PC-9 (cell line): ENCODE data around the gene SMG6. TPM values are rescaled to one million over a fixed set of nuclear protein-coding genes. Genes with fewer than 3 reads are reported as not detected.

Experiments used
- BruUV-seq: library from RNA; stranded (reverse); fragments of 400-500 nt; replicated peaks from 2 replicates; lab custom pipeline; 2021; lab: Mats Ljungman, UMichigan
- CTCF ChIA-PET: fragments of 300-600 bp; sonication (Branson Sonifier 250); formaldehyde crosslinking; loops from one replicate; lab custom pipeline; 2022; ENCODE audit warnings: antibody characterized with exemption; lab: Charles Lee
- POLR2A ChIA-PET: fragments of 300-600 bp; sonication (Branson Sonifier 250); formaldehyde crosslinking; loops from one replicate; lab custom pipeline; 2022; ENCODE audit warnings: antibody characterized with exemption; ENCODE audit not compliant: unreplicated experiment; lab: Charles Lee
- DNase-seq, 2 experiments: peaks; one replicate each; pipeline versions ENCODE4 v3.0.0 to v3.0.0-alpha.2; 2015 to 2022; ENCODE audit warnings: mixed read lengths in 1 of 2
- H2AFZ ChIP-seq: fragments of 200-600 bp; sonication (generic); 2 replicates; pipeline ENCODE4 v1.8.1; 2017; ENCODE audit warnings: antibody characterized with exemption
- H3F3A ChIP-seq: fragments of 200-600 bp; sonication (generic); 2 replicates; pipeline ENCODE4 v1.8.1; 2017; ENCODE audit warnings: antibody characterized with exemption, mild to moderate bottlenecking, low read depth; ENCODE audit not compliant: insufficient read depth
- H3K27ac ChIP-seq: fragments of 200-600 bp; sonication (generic); 2 replicates; pipeline ENCODE4 v1.6.1; 2016; ENCODE audit warnings: mixed run types
- H3K27me3 ChIP-seq: fragments of 200-600 bp; sonication (generic); 2 replicates; pipeline ENCODE4 v1.6.1; 2016; ENCODE audit warnings: low read depth, mixed run types; ENCODE audit not compliant: insufficient read depth
- H3K36me3 ChIP-seq: fragments of 200-600 bp; sonication (generic); 2 replicates; pipeline ENCODE4 v1.6.1; 2016; ENCODE audit warnings: low read depth, mixed run types
- H3K4me1 ChIP-seq: fragments of 200-600 bp; sonication (generic); replicated peaks from 2 replicates; pipeline ENCODE4 v1.6.1; 2016; ENCODE audit warnings: mixed run types; ENCODE audit not compliant: insufficient read depth
- H3K4me2 ChIP-seq: fragments of 200-600 bp; sonication (generic); 2 replicates; pipeline ENCODE4 v1.6.1; 2017; ENCODE audit warnings: mixed run types
- H3K4me3 ChIP-seq: fragments of 200-600 bp; sonication (generic); 2 replicates; pipeline ENCODE4 v1.6.1; 2016; ENCODE audit warnings: mixed run types
- H3K79me2 ChIP-seq: fragments of 200-600 bp; sonication (generic); 2 replicates; pipeline ENCODE4 v1.6.1; 2017; ENCODE audit warnings: low read depth, mixed run types
- H3K9me2 ChIP-seq: fragments of 200-600 bp; sonication (generic); 2 replicates; pipeline ENCODE4 v1.8.1; 2017; ENCODE audit warnings: mild to moderate bottlenecking; ENCODE audit not compliant: insufficient read depth
- H3K9me3 ChIP-seq: fragments of 200-600 bp; sonication (generic); 2 replicates; pipeline ENCODE4 v1.8.1; 2016; ENCODE audit warnings: low read depth; ENCODE audit not compliant: insufficient read depth
- H4K20me1 ChIP-seq: fragments of 200-600 bp; sonication (generic); 2 replicates; pipeline ENCODE4 v1.8.1; 2017; ENCODE audit not compliant: insufficient read depth
- EZH2 ChIP-seq: fragments of 200-600 bp; sonication (generic); IDR thresholded peaks from 2 replicates; pipeline ENCODE4 v1.8.0; 2017; ENCODE audit warnings: antibody characterized with exemption, low read depth
- intact Hi-C: fragments of 100-400 bp; cut with micrococcal nuclease; formaldehyde crosslinking; loops from one replicate; pipeline ENCODE4 v1.10.0; 2022; ENCODE audit not compliant: unreplicated experiment
- total RNA-seq: library from RNA; stranded (reverse); gene quantifications from 2 replicates; pipeline ENCODE4 v1.2.3, GENCODE V29; 2021
- TF ChIP-seq, protein P1 (sequence below): fragments of 200-600 bp; sonication (generic); conservative IDR thresholded peaks from 2 replicates; pipeline ENCODE4 v1.6.1; 2017; ENCODE audit warnings: mixed run types, antibody characterized with exemption, mild to moderate bottlenecking, moderate library complexity

The SMG6 gene
- total RNA-seq, 1 experiment from 2014 or later, result 43.1 TPM

DNA sequence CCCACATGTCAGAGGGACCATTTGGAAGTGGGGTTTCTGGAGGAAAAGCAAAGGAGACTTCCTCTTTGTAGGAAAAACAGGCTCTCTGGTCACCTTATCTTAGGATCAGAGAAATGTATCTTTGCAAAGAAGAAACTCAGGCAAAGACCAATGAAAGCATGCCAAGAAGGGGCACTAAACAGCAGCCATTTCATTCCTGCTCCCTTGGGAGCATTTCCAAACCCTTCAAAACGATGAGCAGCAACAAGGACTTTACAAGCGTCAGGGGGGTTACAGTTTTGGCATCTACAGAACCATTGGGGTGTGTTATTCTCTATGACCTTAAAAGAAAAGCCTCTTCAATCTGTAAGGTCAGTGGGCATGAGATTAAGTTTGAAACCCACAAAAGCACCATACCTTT, 122.8 kb downstream of the SMG6 start:
- Histone ChIP-seq H4K20me1 (no peaks in the 10 kb centered on the region; the same call in 1 of the 2 replicates), H3K9me2 (no peaks in the 10 kb centered on the region), H3K4me2 (no peak overlapping the region), H3K79me2 (no peaks in the 10 kb centered on the region), H3F3A (no peaks in the 10 kb centered on the region), H3K9me3 (no peaks in the 10 kb centered on the region), H3K36me3 (no peaks in the 10 kb centered on the region), H3K27me3 (no peaks in the 10 kb centered on the region), H3K27ac (no peak overlapping the region), H3K4me1 (no peaks in the 10 kb centered on the region), H2AFZ (no peak overlapping the region), H3K4me3 (no peak overlapping the region)
- CTCF ChIA-PET, result no interaction called here
- intact Hi-C loops, result no loop called here
- POLR2A ChIA-PET, result no interaction called here
- no TSS peak for BruUV-seq
- no peak for TF ChIP-seq EZH2
- TF ChIP-seq, protein P1, sequence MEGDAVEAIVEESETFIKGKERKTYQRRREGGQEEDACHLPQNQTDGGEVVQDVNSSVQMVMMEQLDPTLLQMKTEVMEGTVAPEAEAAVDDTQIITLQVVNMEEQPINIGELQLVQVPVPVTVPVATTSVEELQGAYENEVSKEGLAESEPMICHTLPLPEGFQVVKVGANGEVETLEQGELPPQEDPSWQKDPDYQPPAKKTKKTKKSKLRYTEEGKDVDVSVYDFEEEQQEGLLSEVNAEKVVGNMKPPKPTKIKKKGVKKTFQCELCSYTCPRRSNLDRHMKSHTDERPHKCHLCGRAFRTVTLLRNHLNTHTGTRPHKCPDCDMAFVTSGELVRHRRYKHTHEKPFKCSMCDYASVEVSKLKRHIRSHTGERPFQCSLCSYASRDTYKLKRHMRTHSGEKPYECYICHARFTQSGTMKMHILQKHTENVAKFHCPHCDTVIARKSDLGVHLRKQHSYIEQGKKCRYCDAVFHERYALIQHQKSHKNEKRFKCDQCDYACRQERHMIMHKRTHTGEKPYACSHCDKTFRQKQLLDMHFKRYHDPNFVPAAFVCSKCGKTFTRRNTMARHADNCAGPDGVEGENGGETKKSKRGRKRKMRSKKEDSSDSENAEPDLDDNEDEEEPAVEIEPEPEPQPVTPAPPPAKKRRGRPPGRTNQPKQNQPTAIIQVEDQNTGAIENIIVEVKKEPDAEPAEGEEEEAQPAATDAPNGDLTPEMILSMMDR, result no peak
- no peak for DNase-seq

DNA sequence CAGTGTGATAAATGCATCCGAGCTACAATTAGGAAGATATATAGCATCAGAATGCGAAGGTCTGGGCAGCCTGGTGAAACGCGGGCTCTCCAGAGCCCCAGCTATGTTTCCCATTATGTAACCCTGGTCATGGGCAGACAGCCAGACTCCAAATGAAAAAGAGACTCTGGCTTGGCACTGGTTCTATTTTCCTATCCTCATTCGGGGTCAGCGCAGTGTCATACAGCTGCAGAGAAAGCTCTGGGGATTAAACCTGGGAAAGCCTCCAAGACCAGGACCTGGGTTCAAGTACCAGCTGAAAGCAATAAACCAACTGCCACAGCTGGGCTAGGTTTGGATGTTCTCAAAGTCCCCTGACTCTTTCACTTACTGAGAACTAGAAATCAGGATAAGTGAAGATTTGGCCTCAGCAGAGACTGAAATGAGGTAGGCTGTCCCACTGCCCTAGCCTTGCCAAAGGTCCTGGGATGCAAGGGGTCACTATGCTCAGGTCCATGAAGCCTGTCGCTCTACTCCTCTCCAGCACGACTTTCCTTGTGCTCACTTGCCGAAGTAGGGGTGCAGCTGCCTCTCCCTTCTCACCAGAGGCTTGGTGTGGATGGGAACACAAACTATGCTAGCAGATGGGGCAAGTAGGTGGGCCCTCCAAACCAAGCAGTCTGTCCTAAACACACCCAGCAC, 123.8 kb downstream of the SMG6 start:
- Histone ChIP-seq H3K79me2 (no peaks in the 10 kb centered on the region), H3K9me2 (no peaks in the 10 kb centered on the region), H3F3A (no peaks in the 10 kb centered on the region; the same call in 1 of the 2 replicates), H3K4me1 (no peaks in the 10 kb centered on the region), H2AFZ (no peak overlapping the region), H3K36me3 (no peaks in the 10 kb centered on the region), H3K27me3 (no peaks in the 10 kb centered on the region), H3K4me2 (no peak overlapping the region), H3K9me3 (no peaks in the 10 kb centered on the region), H3K4me3 (no peak overlapping the region), H4K20me1 (no peaks in the 10 kb centered on the region; the same call in 1 of the 2 replicates), H3K27ac (no peak overlapping the region)
- no peak for DNase-seq
- intact Hi-C loops, result no loop called here
- ChIA-PET POLR2A (no interaction called here), CTCF (no interaction called here)
- TF ChIP-seq EZH2, result no peak
- TF ChIP-seq, protein P1, result no peak
- no TSS peak for BruUV-seq

DNA sequence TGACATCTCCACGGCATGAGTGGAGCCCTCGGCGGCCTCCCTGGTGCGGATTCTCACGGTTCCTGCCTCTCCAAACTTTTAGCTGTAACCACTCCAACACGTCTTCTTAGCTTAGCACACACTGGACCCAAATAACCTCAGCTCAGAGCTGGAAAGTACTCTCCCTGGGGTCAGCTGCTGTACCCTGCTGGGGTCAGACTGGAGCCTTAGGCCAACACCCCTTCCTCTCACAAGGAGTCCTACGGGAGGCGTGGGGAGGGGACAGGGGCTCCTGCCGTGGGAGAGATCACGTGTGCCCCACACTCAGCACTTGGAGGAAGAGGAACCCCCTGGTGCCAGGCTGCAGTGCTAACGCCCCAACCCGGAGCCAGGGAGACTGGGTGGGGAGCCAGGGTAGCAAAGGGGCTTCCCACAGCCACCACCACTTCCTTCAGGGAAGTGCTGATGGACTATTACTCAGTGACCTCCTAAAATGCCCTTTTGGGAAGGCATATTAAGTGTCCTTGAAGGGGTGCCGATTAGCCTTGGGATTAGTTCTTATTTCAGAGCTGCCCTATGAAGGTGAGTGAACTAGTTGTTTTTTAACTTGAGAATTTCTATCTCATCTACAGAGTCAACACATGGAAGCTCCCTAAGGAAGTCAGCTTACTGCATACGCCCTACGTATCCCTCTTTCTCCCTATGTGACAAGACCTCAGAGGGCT, 124.6 kb downstream of the SMG6 start:
- Histone ChIP-seq H3K27ac (no peak overlapping the region), H3K27me3 (no peaks in the 10 kb centered on the region), H3K36me3 (no peaks in the 10 kb centered on the region), H3F3A (no peaks in the 10 kb centered on the region; the same call in 1 of the 2 replicates), H3K79me2 (no peaks in the 10 kb centered on the region), H4K20me1 (no peaks in the 10 kb centered on the region; the same call in 1 of the 2 replicates), H2AFZ (no peak overlapping the region), H3K4me2 (no peak overlapping the region), H3K9me2 (no peaks in the 10 kb centered on the region), H3K9me3 (no peaks in the 10 kb centered on the region), H3K4me3 (no peak overlapping the region), H3K4me1 (no peaks in the 10 kb centered on the region)
- ChIA-PET POLR2A (no interaction called here), CTCF (no interaction called here)
- no peak for TF ChIP-seq EZH2
- TF ChIP-seq, protein P1, result no peak
- no TSS peak for BruUV-seq
- intact Hi-C loops, result no loop called here
- no peak for DNase-seq
